NCI-H524 (cell line): Measurements from ENCODE around the gene RASA4.
"Not testable (repeated sequence)": the region's sequence is repeated elsewhere in the genome, so short reads cannot be mapped to it uniquely, and the experiment has no call there.

ENCODE experiments used
- DNase-seq, 2 experiments: peaks; one replicate each; lab custom pipeline; 2025; lab: John Stamatoyannopoulos, UW

The RASA4 gene

DNA sequence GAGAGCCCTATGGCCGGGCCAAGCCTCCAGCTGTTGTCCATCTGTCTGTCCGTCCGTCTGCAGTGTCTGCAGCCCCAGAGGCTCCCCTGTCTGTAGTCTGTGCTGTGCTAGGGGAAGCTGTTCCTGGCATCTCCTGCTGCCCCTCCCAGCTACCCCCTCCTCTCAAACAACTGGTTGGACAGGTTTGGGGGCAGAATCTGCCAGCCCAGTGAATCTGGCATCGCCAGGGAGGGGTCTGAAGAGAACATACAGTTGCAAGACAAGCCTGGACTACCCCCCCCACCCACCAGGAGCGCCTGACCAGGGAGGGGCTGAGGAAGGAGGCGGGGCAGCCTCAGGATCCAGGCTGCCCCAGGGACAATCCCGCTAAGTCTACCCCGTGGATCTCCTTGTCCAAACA is 73.0 kb downstream of the RASA4 start, which contains the start of gene UPK3BL2:
Gene UPK3BL2, minus strand, starts transcription at position 101 of the 400 bp plus-strand sequence. Its CDS starts 60 bp downstream, at position 41.
- not testable (repeated sequence) for DNase-seq

DNA sequence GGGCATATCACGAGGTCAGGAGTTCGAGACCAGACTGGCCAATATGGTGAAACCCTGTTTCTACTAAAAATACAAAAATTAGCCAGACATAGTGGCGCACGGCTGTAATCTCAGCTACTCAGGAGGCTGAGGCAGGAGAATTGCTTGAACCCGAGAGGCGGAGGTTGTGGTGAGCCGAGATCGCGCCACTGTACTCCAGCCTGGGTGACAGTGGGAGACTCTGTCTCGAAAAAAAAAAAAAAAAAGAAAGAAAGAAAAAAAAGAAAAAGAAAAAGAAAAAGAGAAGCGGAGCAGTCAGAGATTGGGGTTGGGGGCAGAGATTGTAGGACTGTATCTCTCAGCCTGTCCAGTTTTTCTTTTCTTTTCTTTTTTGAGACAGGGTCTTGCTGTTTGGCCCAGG is 73.8 kb downstream of the RASA4 start:
- DNase-seq: not testable (repeated sequence)

DNA sequence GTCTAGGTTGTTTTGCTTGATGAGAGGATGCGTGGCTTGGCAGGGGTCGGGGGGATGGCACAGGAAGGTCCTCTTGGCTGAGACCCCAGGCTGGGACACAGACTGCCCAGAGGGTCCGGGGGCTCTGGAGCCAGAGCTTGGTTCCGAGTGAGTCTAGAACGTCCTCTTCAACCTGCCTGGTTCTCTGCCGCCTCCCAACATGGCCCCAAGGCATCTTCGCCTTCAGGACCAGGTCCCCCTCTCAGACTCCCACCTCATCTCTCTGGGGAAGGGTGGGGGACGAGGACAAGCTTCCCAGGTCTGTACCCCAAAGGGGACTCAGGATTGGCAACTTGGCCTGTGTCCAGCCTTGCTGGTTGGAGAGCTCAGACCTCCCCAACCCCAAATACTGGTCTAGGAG is 74.5 kb downstream of the RASA4 start:
- not testable (repeated sequence) for DNase-seq

DNA sequence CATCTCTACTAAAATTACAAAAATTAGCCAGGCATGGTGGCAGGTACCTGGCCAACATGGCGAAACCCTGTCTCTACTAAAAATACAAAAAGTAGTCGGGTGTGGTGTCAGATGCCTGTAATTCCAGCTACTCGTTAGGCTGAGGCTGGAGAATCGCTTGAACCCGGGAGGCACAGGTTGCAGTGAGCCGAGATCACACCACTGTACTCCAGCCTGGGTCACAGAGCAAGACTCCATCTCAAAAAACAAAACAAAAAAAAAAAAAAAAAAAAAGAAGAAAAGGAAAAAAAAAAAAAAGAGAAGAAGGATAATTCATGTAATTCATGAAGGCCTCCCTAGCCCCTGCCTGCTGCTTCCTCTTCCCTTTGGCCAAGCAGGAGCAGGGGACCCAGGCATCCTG is 76.0 kb downstream of the RASA4 start:
- DNase-seq: not testable (repeated sequence)

DNA sequence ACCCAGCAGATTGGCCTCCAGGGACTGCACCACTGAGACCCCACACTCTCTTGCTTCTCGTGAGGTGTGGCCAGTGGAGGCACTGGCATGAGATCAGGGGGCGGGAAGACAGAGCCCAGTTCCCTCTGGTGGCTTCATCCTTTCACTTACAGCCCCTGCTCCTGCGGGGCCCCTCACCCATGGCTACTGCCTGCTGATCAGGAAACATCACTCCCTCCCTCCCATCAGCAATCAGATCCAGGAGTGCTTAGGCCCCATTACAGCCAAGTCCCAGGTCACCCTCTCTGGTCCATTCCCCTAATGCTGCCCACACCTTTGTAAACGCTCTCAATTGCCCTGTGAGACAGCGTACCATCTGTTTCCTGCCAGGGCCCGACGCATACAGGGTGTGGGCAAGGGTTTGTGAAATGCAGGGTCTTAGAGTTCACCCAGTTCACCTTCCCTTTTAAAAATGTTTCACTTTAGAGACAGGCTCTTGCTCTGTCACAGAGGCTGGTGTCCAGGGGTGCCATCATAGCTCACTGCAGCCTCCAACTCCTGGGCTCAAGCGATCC is 81.4 kb downstream of the RASA4 start:
- DNase-seq: not testable (repeated sequence)

- DNase-seq: not testable (repeated sequence)
These were observed 84.4 kb downstream of the RASA4 start for GRCh38 chr7:102532127-102532526.

GRCh38 chr7:102531583-102531982 is 85.0 kb downstream of the RASA4 start:
- not testable (repeated sequence) for DNase-seq

- not testable (repeated sequence) for DNase-seq
These were observed 88.4 kb downstream of the RASA4 start for GRCh38 chr7:102527822-102528793.

- not testable (repeated sequence) for DNase-seq
These were observed 89.4 kb downstream of the RASA4 start for GRCh38 chr7:102527182-102527581.

GRCh38 chr7:102524803-102525202 is 91.8 kb downstream of the RASA4 start:
- not testable (repeated sequence) for DNase-seq
